Skeletal muscle tissue (tissue), 4 donors: ENCODE results near the gene AMIGO3. TPM values are rescaled to one million over a fixed set of nuclear protein-coding genes. Genes with fewer than 3 reads are reported as not detected.

Experiments
- H3K27ac ChIP-seq: one replicate; pipeline ENCODE4 v1.7.0; 2013; ENCODE audit warnings: mild to moderate bottlenecking, low read depth, low read length, inconsistent platforms
- H3K27me3 ChIP-seq, 3 donors: one replicate each; pipeline ENCODE4 v1.7.0; 2013; ENCODE audit warnings: low read length in 3 of 3; ENCODE audit not compliant: control insufficient read depth in 3 of 3, insufficient read depth in 3 of 3
- H3K36me3 ChIP-seq, 3 donors: one replicate each; pipeline ENCODE4 v1.7.0; 2013; ENCODE audit warnings: low read length in 3 of 3; ENCODE audit not compliant: control insufficient read depth in 3 of 3, insufficient read depth in 3 of 3
- H3K4me1 ChIP-seq, 3 donors: one replicate each; pipeline ENCODE4 v1.7.0; 2013; ENCODE audit warnings: low read length in 3 of 3, mild to moderate bottlenecking in 3 of 3; ENCODE audit not compliant: control insufficient read depth in 3 of 3, insufficient read depth in 3 of 3
- H3K4me3 ChIP-seq, 3 donors: one replicate each; pipeline ENCODE4 v1.7.0; 2013; ENCODE audit warnings: low read length in 3 of 3
- H3K9ac ChIP-seq, 3 donors: one replicate each; pipeline ENCODE4 v1.7.0; 2013; ENCODE audit warnings: low read length in 3 of 3, mild to moderate bottlenecking in 3 of 3, moderate library complexity in 2 of 3, low read depth in 1 of 3
- H3K9me3 ChIP-seq, 3 donors: one replicate each; pipeline ENCODE4 v1.7.0; 2013; ENCODE audit warnings: low read length in 3 of 3; ENCODE audit not compliant: control insufficient read depth in 3 of 3
- total RNA-seq: library from RNA; depleted of rRNA; stranded (reverse); fragments of >200 nt; gene quantifications from one replicate; pipeline ENCODE4 v1.2.3, GENCODE V29; 2014
- donor health status: Osteomylitis.

AMIGO3 gene
- total RNA-seq, 1 donor from 2014 or later, result under 0.01 TPM

GRCh38 chr3:49720855-49721595 is 1.5 kb upstream of the AMIGO3 start:
- Histone ChIP-seq H3K9me3 (no peaks in the 10 kb centered on the region), H3K4me3 (no peak overlapping the region), H3K27me3 (no peaks in the 10 kb centered on the region), H3K4me1 (peaks cover 43 to 72% (median 59%) of the 10 kb centered on the region in 3 donors), H3K27ac (no peak overlapping the region), H3K9ac (peak overlapping the region in 1 of 3 donors; percentile 20), H3K36me3 (peaks cover 45 to 47% (median 45%) of the 10 kb centered on the region in 3 donors)

DNA sequence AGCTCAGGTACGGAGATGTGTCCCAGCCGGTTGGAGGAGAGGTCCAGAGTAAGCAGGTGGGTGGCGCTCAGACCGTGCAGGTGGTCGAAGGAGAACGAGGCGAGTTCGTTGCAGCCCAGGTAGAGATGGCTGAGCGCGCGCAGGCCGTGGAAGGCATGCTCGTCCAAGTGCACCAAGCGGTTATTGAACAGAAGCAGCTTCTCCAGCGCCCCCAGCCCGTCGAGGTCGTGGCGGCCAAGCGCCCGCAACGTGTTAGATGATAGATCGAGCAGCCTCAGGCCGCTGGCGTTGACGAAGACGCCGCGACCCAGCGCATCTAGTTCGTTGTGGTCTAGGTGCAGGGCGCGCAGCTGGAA is 648 bp downstream of the AMIGO3 start:
- peak overlapping the region in 2 of 3 donors; percentile 38 to 79 for H3K9ac ChIP-seq
- H3K4me3 ChIP-seq, result peak overlapping the region; percentile 79 to 89 (median 80)
- H3K36me3 ChIP-seq, result peaks cover 50 to 60% (median 57%) of the 10 kb centered on the region in 3 donors
- no peak overlapping the region for H3K27ac ChIP-seq
- peaks cover 51 to 75% (median 66%) of the 10 kb centered on the region in 3 donors for H3K4me1 ChIP-seq
- no peaks in the 10 kb centered on the region for H3K27me3 ChIP-seq
- no peaks in the 10 kb centered on the region for H3K9me3 ChIP-seq

DNA sequence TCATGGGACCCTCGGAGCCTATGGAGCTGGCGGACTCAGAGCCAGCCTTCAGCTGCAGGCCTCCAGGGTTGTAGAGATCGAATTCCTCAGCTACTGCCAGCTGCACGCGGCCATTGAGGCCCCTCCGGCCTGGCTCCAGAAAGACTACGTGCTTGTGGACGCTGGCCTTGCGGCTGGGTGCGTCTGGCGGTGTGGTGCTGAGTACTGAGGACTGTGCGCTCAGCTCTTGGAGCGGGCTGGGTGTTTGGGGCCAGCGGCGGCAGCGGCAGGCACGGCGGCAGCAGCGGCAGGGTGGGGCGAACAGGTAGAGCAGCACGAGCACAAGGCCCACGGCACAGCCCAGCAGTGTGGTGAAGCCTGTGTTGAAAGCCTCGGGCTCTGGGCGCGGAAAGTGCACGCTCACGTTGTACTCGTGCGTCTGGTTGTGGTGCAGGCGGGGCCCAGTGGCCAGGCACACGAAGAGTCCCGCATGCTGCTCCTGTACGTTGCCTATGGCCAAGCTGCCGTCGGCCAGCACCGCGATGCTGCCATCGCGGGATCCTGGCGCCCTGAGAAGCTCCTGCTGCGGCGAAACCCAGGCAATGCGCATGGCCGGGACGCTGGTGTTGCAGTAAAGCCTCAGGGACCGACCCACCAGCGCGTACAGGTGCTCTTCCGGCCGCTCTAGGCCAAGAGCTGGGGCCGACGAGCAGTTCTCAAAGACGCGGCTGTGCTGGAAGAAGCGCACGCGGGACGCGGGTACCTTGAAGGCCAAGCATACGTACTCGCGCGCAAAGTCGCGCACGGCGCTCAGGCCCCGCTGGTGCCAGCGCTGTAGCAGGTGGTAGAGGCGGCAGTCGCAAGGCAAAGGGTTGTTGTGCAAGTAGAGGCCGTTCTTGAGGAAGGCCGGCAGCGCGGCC is 1.3 kb downstream of the AMIGO3 start:
- peak overlapping the region in 2 of 3 donors; percentile 79 to 89 for H3K4me3 ChIP-seq
- peak overlapping the region in 2 of 3 donors; percentile 33 to 79 for H3K9ac ChIP-seq
- H3K36me3 ChIP-seq, result peaks cover 52 to 66% (median 64%) of the 10 kb centered on the region in 3 donors
- no peak overlapping the region for H3K27ac ChIP-seq
- H3K4me1 ChIP-seq, result peaks cover 53 to 77% (median 63%) of the 10 kb centered on the region in 3 donors
- no peaks in the 10 kb centered on the region for H3K9me3 ChIP-seq
- H3K27me3 ChIP-seq, result no peaks in the 10 kb centered on the region

DNA sequence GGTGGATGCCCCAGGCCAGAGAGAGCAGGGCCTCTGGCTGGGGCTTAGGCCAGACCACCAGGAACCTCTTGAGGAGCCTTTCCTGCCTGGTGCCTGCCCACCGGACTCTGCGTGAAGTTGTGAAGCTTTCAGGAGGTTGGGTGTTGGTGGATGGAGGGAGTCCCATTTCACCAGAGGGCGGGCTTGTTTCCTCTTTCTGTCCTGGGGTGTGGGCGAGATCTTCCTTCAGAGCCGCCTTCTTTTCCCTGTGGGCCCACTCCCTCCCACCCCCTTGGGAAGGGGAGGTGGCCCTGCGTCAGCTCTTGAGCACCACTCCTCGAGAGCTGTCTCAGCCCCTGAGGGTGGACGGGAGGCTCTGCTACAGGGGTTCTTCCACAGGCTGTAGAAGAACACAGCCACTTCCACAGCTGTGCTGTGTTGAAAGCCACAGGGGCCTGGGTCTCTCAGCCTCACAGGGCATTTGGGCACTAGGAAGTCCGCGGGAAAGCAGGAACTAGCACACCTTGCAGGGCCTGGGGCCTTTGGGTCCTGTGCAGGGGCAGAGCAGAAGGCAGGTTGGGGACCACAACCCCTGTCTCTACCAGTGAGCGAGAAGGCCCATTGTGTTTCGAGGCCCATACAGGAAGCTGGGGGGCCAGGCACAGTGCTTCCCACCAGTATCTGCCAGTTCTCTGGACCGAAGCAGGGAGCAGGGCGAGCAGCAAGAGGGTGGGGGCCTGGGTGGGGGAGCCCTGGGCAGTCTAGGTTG is 2.1 kb downstream of the AMIGO3 start:
- no peaks in the 10 kb centered on the region for H3K9me3 ChIP-seq
- no peak overlapping the region for H3K9ac ChIP-seq
- peaks cover 53 to 77% (median 60%) of the 10 kb centered on the region in 3 donors for H3K4me1 ChIP-seq
- H3K36me3 ChIP-seq, result peaks cover 52 to 70% (median 67%) of the 10 kb centered on the region in 3 donors
- no peaks in the 10 kb centered on the region for H3K27me3 ChIP-seq
- no peak overlapping the region for H3K27ac ChIP-seq
- no peak overlapping the region for H3K4me3 ChIP-seq

DNA sequence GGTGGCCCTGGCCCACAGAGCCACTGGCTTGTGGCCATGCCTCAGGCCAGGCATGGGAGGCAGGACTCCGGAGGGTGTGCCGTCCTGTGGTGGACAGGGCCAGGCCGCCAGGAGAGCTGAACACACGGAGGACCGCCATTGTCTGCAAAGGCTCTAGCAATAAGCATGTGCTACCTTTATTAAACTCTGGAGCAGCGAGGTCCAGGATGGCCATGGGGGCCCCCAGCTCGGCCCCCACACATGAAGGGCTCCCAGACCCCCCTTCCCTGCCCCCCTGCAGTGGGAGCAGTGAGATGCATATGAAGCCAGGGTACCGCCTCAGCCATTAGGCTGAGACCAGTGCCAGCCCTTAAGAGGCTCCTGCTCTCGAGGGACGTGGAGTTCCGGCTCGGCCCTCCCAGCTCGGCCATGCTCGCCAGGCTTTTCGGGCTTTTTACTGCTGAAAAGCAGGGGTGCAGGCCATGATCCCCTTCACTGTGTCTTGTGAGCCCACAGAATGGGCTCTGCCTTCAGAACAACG is 2.7 kb downstream of the AMIGO3 start:
- Histone ChIP-seq H3K9me3 (no peaks in the 10 kb centered on the region), H3K36me3 (peaks cover 49 to 66% (median 64%) of the 10 kb centered on the region in 3 donors), H3K27ac (no peak overlapping the region), H3K9ac (no peak overlapping the region), H3K4me3 (no peak overlapping the region), H3K27me3 (no peaks in the 10 kb centered on the region), H3K4me1 (peaks cover 54 to 73% (median 59%) of the 10 kb centered on the region in 3 donors)

GRCh38 chr3:49716169-49716568 is 3.3 kb downstream of the AMIGO3 start:
- H3K9me3 ChIP-seq, result no peaks in the 10 kb centered on the region
- H3K9ac ChIP-seq, result no peak overlapping the region
- H3K27ac ChIP-seq, result no peak overlapping the region
- peaks cover 46 to 66% (median 61%) of the 10 kb centered on the region in 3 donors for H3K36me3 ChIP-seq
- no peaks in the 10 kb centered on the region for H3K27me3 ChIP-seq
- peaks cover 54 to 69% (median 59%) of the 10 kb centered on the region in 3 donors for H3K4me1 ChIP-seq
- H3K4me3 ChIP-seq, result no peak overlapping the region

- peak overlapping the region in 1 of 3 donors; percentile 51 for H3K9ac ChIP-seq
- H3K36me3 ChIP-seq, result peaks cover 41 to 64% (median 59%) of the 10 kb centered on the region in 3 donors
- H3K4me1 ChIP-seq, result peaks cover 54 to 64% (median 55%) of the 10 kb centered on the region in 3 donors
- no peaks in the 10 kb centered on the region for H3K27me3 ChIP-seq
- no peak overlapping the region for H3K4me3 ChIP-seq
- no peak overlapping the region for H3K27ac ChIP-seq
- no peaks in the 10 kb centered on the region for H3K9me3 ChIP-seq
These were observed 3.8 kb downstream of the AMIGO3 start for GRCh38 chr3:49715611-49716121.

DNA sequence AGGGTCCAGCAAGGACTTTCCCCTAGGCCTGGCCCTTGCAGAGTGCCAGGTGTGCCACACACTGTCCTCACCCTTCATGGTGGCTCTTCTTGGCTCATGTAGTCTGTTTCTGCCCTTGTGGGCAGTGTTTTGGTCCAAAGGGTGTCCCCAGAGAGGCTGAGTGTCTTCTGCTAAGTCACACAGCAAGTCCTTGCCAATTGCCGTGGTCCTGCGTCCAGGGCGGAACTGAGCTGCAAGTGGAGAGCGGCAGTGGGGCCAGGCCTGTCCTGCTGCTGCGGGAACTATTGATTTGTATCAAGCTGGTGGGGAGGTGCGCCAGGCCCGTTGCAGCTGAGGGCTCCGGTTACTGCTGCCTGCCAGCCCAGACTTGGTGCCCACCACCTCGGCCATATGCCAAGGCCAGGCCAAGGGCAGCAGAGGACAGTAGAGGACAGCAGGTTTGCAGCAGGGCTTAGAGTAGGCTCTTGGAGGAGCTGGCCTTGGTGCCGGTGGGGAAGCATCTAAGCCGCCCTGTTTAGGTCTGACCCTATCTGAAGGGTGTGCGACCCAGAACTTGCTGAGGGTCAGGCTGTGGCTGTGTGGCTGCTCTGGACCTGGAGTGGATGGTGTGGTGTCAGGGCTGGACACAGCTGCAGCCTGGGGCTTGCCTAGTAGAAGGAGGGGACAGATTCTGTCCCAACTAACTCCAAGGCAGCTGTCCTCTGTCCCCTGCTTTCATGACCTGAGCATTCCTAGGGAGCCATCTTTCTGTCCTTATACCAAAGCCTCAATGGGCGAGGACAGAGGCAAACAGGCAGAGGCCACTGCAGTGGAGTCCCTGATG is 4.5 kb downstream of the AMIGO3 start:
- Histone ChIP-seq H3K27ac (peak overlapping the region; percentile 39), H3K4me1 (peaks cover 50 to 58% (median 54%) of the 10 kb centered on the region in 3 donors), H3K4me3 (peak overlapping the region in 2 of 3 donors; percentile 22 to 23), H3K27me3 (no peaks in the 10 kb centered on the region), H3K9me3 (no peaks in the 10 kb centered on the region), H3K36me3 (peaks cover 40 to 60% (median 59%) of the 10 kb centered on the region in 3 donors), H3K9ac (peak overlapping the region in 2 of 3 donors; percentile 51 to 57)
